Coronary artery (tissue), 2 donors: ENCODE results near the gene BCS1L.

Experiments
- DNase-seq: peaks from one replicate; pipeline ENCODE4 v3.0.0-alpha.2; 2017; ENCODE audit warnings: low spot score
- H3K27ac ChIP-seq, 2 donors: fragments of 200-600 bp; sonication (generic); one replicate each; pipeline ENCODE4 v1.5.1; 2016 to 2019
- H3K4me3 ChIP-seq: fragments of 200-600 bp; sonication (generic); 2 replicates; pipeline ENCODE4 v1.5.1; 2016; ENCODE audit warnings: mild to moderate bottlenecking, moderate library complexity
- CTCF ChIP-seq: fragments of 200-600 bp; sonication (generic); IDR thresholded peaks from one replicate; pipeline ENCODE4 v1.5.1; 2019; ENCODE audit warnings: antibody characterized with exemption

Gene BCS1L

GRCh38 chr2:218643751-218644310, 15.7 kb upstream of the BCS1L start:
- no peak for DNase-seq
- Histone ChIP-seq H3K27ac (no peak overlapping the region), H3K4me3 (no peak overlapping the region)
- TF ChIP-seq CTCF, result no peak

GRCh38 chr2:218644721-218645120, 14.8 kb upstream of the BCS1L start:
- Histone ChIP-seq H3K27ac (no peak overlapping the region), H3K4me3 (no peak overlapping the region)
- TF ChIP-seq CTCF, result no peak
- DNase-seq, result no peak

GRCh38 chr2:218645126-218645525, 14.4 kb upstream of the BCS1L start:
- Histone ChIP-seq H3K27ac (no peak overlapping the region), H3K4me3 (no peak overlapping the region)
- no peak for DNase-seq
- TF ChIP-seq CTCF, result no peak

- TF ChIP-seq CTCF, result peak; percentile 62
- DNase-seq, result no peak
Observed at GRCh38 chr2:218648088-218648786, 11.2 kb upstream of the BCS1L start.

GRCh38 chr2:218648787-218649100, 10.7 kb upstream of the BCS1L start:
- no peak overlapping the region for H3K4me3 ChIP-seq
- no peak for TF ChIP-seq CTCF
- no peak overlapping the region for H3K27ac ChIP-seq
- DNase-seq, result no peak

More at GRCh38 chr2:218648088-218648786, 11.2 kb upstream of the BCS1L start:
- Histone ChIP-seq H3K27ac (no peak overlapping the region), H3K4me3 (no peak overlapping the region)

- H3K27ac ChIP-seq, result no peak overlapping the region
- H3K4me3 ChIP-seq, result no peak overlapping the region
- TF ChIP-seq CTCF, result no peak
- no peak for DNase-seq
Observed at GRCh38 chr2:218655751-218656150, 3.7 kb upstream of the BCS1L start.

GRCh38 chr2:218658671-218659257, 719 bp upstream of the BCS1L start:
- peak overlapping the region; percentile 91 for H3K4me3 ChIP-seq
- no peak for DNase-seq
- no peak for TF ChIP-seq CTCF
- H3K27ac ChIP-seq, result peak overlapping the region; percentile 51 to 80
